Activated naive CD8-positive, alpha-beta T cell treated with anti-CD3 and anti-CD28 coated beads for 36 hours (primary cell): Measurements from ENCODE around the gene TMCO4. TPM values are rescaled to one million over a fixed set of nuclear protein-coding genes. Genes with fewer than 3 reads are reported as not detected.

Source experiments
- DNase-seq: peaks from one replicate; pipeline ENCODE4 v3.0.0; 2021
- H3K27ac Mint-ChIP-seq: one replicate; pipeline ENCODE4 v1.8.0; 2022; ENCODE audit warnings: mild to moderate bottlenecking, moderate library complexity, mixed read lengths
- H3K27me3 Mint-ChIP-seq: one replicate; pipeline ENCODE4 v1.8.0; 2022; ENCODE audit warnings: mild to moderate bottlenecking, mixed read lengths
- H3K36me3 Mint-ChIP-seq: one replicate; pipeline ENCODE4 v1.8.0; 2021; ENCODE audit warnings: mild to moderate bottlenecking, mixed read lengths
- H3K4me1 Mint-ChIP-seq: one replicate; pipeline ENCODE4 v1.8.0; 2021; ENCODE audit warnings: mixed read lengths
- H3K4me3 Mint-ChIP-seq: one replicate; pipeline ENCODE4 v1.8.0; 2022; ENCODE audit warnings: mild to moderate bottlenecking, moderate library complexity, mixed read lengths
- H3K9me3 Mint-ChIP-seq: one replicate; pipeline ENCODE4 v1.8.0; 2022; ENCODE audit warnings: mixed read lengths
- total RNA-seq, 2 experiments: library from RNA; stranded (reverse); gene quantifications; one replicate each; pipeline ENCODE4 v1.2.3, GENCODE V29; 2021

Gene TMCO4
- total RNA-seq, 2 experiments from 2014 or later = 12.5 to 13.9 TPM

- Mint-ChIP-seq H3K27me3 (peaks cover 52% of the 10 kb centered on the region), H3K36me3 (no peaks in the 10 kb centered on the region), H3K9me3 (no peaks in the 10 kb centered on the region), H3K4me1 (peaks cover 3% of the 10 kb centered on the region), H3K4me3 (no peak overlapping the region), H3K27ac (no peak overlapping the region)
- no peak for DNase-seq
These were observed 128.9 kb downstream of the TMCO4 start for GRCh38 chr1:19670787-19671186.

- peaks cover 59% of the 10 kb centered on the region for H3K27me3 Mint-ChIP-seq
- DNase-seq = no peak
- no peaks in the 10 kb centered on the region for H3K36me3 Mint-ChIP-seq
- no peak overlapping the region for H3K27ac Mint-ChIP-seq
- no peak overlapping the region for H3K4me3 Mint-ChIP-seq
- no peaks in the 10 kb centered on the region for H3K9me3 Mint-ChIP-seq
- peaks cover 8% of the 10 kb centered on the region for H3K4me1 Mint-ChIP-seq
These were observed 130.8 kb downstream of the TMCO4 start for GRCh38 chr1:19668888-19669287.

GRCh38 chr1:19665496-19666465 lies 133.9 kb downstream of the TMCO4 start:
- H3K4me1 Mint-ChIP-seq = peaks cover 10% of the 10 kb centered on the region
- peak overlapping the region; percentile 65 for H3K4me3 Mint-ChIP-seq
- no peaks in the 10 kb centered on the region for H3K9me3 Mint-ChIP-seq
- no peak for DNase-seq
- no peak overlapping the region for H3K27ac Mint-ChIP-seq
- peaks cover 68% of the 10 kb centered on the region for H3K27me3 Mint-ChIP-seq
- no peaks in the 10 kb centered on the region for H3K36me3 Mint-ChIP-seq

GRCh38 chr1:19665186-19665495 lies 134.6 kb downstream of the TMCO4 start:
- Mint-ChIP-seq H3K4me1 (peaks cover 10% of the 10 kb centered on the region), H3K4me3 (peak overlapping the region; percentile 65), H3K36me3 (no peaks in the 10 kb centered on the region), H3K9me3 (no peaks in the 10 kb centered on the region), H3K27ac (no peak overlapping the region), H3K27me3 (peaks cover 71% of the 10 kb centered on the region)
- no peak for DNase-seq

- DNase-seq = peak; percentile 40
- H3K27ac Mint-ChIP-seq = no peak within 1 kb of the TSS
- no peaks in the 10 kb centered on the region for H3K9me3 Mint-ChIP-seq
- H3K27me3 Mint-ChIP-seq = peaks cover 66% of the 10 kb centered on the region
- no peaks in the 10 kb centered on the region for H3K36me3 Mint-ChIP-seq
- peaks cover 12% of the 10 kb centered on the region for H3K4me1 Mint-ChIP-seq
- peak within 1 kb of the TSS; percentile 65 for H3K4me3 Mint-ChIP-seq
These were observed 135.1 kb downstream of the TMCO4 start, which contains the start of gene HTR6 for GRCh38 chr1:19664453-19665185. Gene HTR6, plus strand, starts transcription at chr1:19664875. Its CDS starts 879 bp downstream, at chr1:19665754.

GRCh38 chr1:19662313-19662712 lies 137.4 kb downstream of the TMCO4 start:
- no peak overlapping the region for H3K27ac Mint-ChIP-seq

GRCh38 chr1:19661721-19662228 lies 137.9 kb downstream of the TMCO4 start:
- peaks cover 48% of the 10 kb centered on the region for H3K27me3 Mint-ChIP-seq
- H3K27ac Mint-ChIP-seq = no peak overlapping the region
- no peak for DNase-seq
- no peaks in the 10 kb centered on the region for H3K36me3 Mint-ChIP-seq
- no peaks in the 10 kb centered on the region for H3K9me3 Mint-ChIP-seq
- peaks cover 18% of the 10 kb centered on the region for H3K4me1 Mint-ChIP-seq
- H3K4me3 Mint-ChIP-seq = no peak overlapping the region

More at GRCh38 chr1:19662313-19662712, 137.4 kb downstream of the TMCO4 start:
- peaks cover 53% of the 10 kb centered on the region for H3K27me3 Mint-ChIP-seq
- no peaks in the 10 kb centered on the region for H3K36me3 Mint-ChIP-seq
- DNase-seq = no peak
- peaks cover 18% of the 10 kb centered on the region for H3K4me1 Mint-ChIP-seq
- H3K9me3 Mint-ChIP-seq = no peaks in the 10 kb centered on the region
- H3K4me3 Mint-ChIP-seq = no peak overlapping the region

GRCh38 chr1:19658186-19658585 lies 141.5 kb downstream of the TMCO4 start:
- Mint-ChIP-seq H3K36me3 (peaks cover 2% of the 10 kb centered on the region), H3K4me3 (no peak overlapping the region), H3K27ac (no peak overlapping the region), H3K27me3 (peaks cover 20% of the 10 kb centered on the region), H3K9me3 (no peaks in the 10 kb centered on the region), H3K4me1 (peaks cover 12% of the 10 kb centered on the region)
- no peak for DNase-seq

GRCh38 chr1:19657511-19657910 lies 142.2 kb downstream of the TMCO4 start:
- no peak overlapping the region for H3K4me3 Mint-ChIP-seq
- H3K36me3 Mint-ChIP-seq = peaks cover 2% of the 10 kb centered on the region
- H3K4me1 Mint-ChIP-seq = peaks cover 12% of the 10 kb centered on the region
- H3K9me3 Mint-ChIP-seq = no peaks in the 10 kb centered on the region
- peaks cover 13% of the 10 kb centered on the region for H3K27me3 Mint-ChIP-seq
- no peak overlapping the region for H3K27ac Mint-ChIP-seq
- DNase-seq = no peak

GRCh38 chr1:19656780-19657466 lies 142.8 kb downstream of the TMCO4 start:
- Mint-ChIP-seq H3K4me1 (peaks cover 12% of the 10 kb centered on the region), H3K4me3 (no peak overlapping the region), H3K27me3 (peaks cover 12% of the 10 kb centered on the region), H3K36me3 (peaks cover 2% of the 10 kb centered on the region), H3K9me3 (no peaks in the 10 kb centered on the region), H3K27ac (no peak overlapping the region)
- DNase-seq = no peak

- Mint-ChIP-seq H3K36me3 (peaks cover 2% of the 10 kb centered on the region), H3K27me3 (peaks cover 9% of the 10 kb centered on the region), H3K4me3 (no peak overlapping the region), H3K4me1 (peaks cover 10% of the 10 kb centered on the region), H3K9me3 (no peaks in the 10 kb centered on the region), H3K27ac (no peak overlapping the region)
- DNase-seq = no peak
These were observed 143.5 kb downstream of the TMCO4 start for GRCh38 chr1:19656134-19656779.

GRCh38 chr1:19655718-19656080 lies 144.0 kb downstream of the TMCO4 start:
- no peak overlapping the region for H3K4me3 Mint-ChIP-seq
- no peak overlapping the region for H3K27ac Mint-ChIP-seq
- peaks cover 2% of the 10 kb centered on the region for H3K36me3 Mint-ChIP-seq
- H3K27me3 Mint-ChIP-seq = peaks cover 4% of the 10 kb centered on the region
- no peak for DNase-seq
- peaks cover 13% of the 10 kb centered on the region for H3K4me1 Mint-ChIP-seq
- H3K9me3 Mint-ChIP-seq = no peaks in the 10 kb centered on the region

- peaks cover 17% of the 10 kb centered on the region for H3K4me1 Mint-ChIP-seq
- peaks cover 2% of the 10 kb centered on the region for H3K36me3 Mint-ChIP-seq
- no peaks in the 10 kb centered on the region for H3K9me3 Mint-ChIP-seq
These were observed 144.6 kb downstream of the TMCO4 start for GRCh38 chr1:19654886-19655717.

GRCh38 chr1:19654386-19654785 lies 145.3 kb downstream of the TMCO4 start:
- Mint-ChIP-seq H3K4me1 (peaks cover 14% of the 10 kb centered on the region), H3K36me3 (peaks cover 2% of the 10 kb centered on the region), H3K27ac (no peak overlapping the region), H3K27me3 (no peaks in the 10 kb centered on the region), H3K9me3 (no peaks in the 10 kb centered on the region), H3K4me3 (no peak overlapping the region)
- no peak for DNase-seq

More at GRCh38 chr1:19654886-19655717, 144.6 kb downstream of the TMCO4 start:
- H3K27me3 Mint-ChIP-seq = no peaks in the 10 kb centered on the region
- no peak for DNase-seq
- no peak overlapping the region for H3K27ac Mint-ChIP-seq
- no peak overlapping the region for H3K4me3 Mint-ChIP-seq
